Fibroblast of skin of back (primary cell): ENCODE results near the gene ZNF296.
A peak's percentile ranks its signal among the peaks of the same experiment; 100 is the strongest.

ENCODE experiments used
- DNase-seq: peaks from one replicate; pipeline ENCODE4 v3.0.0-alpha.2; 2013

The ZNF296 gene

DNA sequence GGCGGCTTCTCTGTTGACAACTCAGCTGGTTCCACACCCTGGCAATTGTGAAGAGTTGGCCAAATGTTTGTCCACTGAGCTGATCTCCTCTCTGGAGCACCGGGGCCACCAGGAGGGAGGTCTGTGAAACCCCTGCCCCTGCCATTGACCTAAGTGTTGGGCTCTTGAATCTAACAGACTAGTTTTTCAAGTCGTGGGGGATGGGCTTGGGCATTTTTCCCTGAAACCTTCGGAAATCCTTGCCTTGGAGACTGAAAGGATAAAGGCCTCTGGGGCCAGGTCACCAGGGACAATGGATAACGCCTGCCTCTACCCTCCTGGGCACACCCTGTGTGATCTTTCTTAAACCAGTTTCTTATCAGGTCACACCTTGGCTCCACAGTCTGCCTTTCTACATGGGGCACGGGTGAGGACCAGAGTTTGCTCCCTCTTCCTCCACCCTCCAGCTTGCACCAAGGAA is 3.7 kb upstream of the ZNF296 start:
- no peak for DNase-seq

DNA sequence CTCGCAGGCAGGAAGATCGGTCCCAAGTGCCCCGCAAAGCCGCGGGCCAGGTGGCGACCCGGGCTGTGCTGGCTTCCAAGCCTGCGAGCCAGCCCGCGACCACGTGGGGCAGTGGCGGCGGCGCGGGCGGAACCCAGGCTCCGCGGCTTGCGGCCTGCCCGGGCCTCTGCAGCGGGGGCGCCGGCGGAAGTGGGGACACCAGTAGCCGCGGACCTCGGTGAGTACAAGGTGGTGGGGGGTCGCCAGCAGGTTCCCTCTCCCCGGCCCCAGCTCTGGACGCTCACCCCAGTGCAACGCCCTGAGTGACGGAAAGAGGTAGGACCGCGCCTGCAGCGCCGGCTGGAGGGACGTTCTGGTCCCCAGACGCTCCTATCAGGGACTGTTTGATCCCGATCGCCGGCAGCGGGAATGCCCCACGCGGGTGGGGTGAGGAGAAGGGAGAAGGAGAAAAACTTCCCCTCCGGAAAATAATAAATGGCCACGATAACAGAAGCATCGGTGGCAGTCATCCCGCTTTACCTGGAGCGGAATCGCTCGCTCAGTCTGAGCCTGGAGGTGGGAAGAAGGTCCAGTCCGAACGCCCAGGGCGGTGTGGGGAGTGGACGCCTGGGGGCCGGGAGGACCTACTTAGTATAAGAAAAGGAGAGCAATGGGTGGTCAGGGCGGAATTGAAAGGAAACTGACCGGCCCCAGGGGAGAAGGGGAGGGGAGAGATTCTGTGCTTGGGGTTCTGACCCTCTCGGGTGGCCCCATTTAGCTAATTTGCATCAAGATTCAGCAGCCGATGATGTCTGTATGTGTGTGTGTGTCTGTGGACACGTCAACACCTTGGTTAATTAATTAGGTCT is 3.0 kb upstream of the ZNF296 start, which contains the start of gene GEMIN7:
Gene GEMIN7 (plus strand): TSS at position 198 of the 848 bp plus-strand sequence. CDS start 10,855 bp downstream, outside the sequence.
- peak; percentile 74 for DNase-seq

DNA sequence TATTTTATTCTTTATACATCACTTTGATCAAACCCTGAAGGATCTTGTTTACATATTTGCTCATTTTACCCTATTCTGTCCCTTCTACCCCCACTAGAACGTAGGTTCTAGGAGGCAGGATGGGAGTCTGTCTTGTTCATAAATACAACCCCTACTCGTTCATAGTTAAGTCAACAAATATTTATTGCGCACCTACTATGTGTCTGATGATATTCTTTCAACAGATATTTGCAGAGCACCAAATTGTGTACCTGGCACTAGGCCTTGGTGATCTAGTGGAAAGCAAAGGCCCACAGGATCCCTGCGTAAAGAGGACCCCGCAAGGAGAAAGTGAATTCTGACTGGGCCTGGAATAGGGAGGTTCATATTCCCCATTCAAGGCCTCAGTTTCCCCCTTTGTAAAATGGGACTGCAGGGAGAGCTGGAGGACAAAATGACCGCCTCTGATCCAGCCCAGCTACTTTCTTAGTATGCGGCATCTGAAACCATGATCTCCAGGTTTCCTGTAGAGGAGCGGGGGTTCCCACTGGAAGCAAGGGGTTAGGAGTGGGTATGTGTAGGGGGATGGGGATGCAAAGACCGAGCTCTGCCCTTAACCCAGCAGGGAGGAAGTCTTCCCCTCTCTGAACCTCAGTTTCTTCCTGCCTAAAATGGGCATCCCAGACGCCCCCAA is 2.2 kb upstream of the ZNF296 start:
- DNase-seq = no peak

DNA sequence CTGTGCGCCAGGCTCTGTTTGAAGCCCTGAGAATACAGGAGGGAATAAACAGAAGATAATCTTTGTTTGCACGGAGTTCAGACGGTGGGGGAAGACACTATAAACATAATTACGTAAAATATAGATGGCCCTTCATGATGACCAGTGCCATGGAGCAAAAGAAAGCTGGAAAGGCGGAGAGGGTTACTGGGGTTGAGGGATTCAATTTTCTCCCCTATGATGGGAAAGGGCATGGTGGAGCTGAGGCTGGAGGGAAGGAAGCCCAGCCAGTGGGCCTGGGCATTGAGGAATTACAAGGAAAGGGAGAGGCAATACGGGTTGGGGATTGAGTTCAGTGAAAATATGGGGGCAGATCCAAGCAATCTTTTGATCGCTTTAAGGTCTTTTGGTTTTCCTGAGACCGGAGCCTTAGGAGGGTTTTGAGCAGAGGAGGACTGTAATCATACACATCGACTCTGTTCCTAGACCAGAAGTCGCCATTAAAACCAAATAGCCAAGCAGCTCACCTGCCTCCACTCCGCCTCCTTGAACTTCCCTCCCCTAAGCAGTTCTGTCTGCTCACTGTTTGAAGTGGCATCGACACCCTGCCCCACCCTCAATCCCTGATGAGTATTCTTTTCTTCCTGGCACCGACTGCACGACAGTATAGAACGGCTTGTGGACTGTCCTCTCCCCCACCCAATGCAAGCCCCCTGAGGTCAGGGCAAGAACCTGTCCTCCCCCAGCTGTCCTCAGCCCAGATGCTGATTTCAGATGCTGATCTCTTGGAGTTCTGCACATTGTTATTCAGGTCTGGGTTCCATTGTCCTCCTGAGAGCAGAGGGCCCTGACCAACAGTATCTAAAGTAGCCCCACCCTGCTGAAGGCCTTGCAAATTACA is 813 bp upstream of the ZNF296 start:
- DNase-seq = no peak

DNA sequence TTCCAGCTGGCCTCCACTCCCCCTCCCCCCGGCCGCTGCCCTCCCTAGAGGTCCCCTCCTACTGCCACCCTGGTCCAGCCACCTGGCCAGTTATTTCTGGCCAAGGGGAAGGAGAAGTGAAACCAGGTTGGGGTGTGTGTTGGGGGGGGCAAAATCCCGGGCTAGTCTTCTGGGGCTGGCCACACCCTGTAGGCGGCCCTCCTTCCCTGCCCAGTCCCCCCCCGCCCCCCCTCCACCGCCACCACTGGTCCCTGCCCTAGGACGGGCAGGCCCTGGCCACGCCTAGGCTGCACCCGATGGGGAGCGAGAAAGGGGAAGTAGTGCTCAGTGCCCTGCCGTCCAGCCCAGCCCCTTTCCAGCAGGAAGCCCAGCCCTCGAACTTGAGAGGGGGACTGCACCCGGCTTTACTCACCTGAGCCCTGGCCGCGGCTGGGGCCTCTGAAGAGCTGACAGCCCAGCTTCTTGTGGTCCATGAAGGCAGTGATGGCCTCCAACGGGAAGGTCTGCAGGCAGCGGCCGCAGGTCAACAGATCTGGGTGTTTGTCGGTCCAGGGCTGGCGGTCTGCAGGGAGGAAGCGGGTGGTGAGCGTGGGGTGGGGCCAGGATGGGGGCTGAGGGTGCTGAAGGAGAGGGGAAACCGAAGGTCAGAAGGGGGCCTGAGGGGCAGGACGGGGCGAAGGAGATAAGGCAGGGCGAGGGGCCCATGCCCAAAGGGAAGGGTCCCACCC is 813 bp downstream of the ZNF296 start:
- DNase-seq = peak; percentile 33

DNA sequence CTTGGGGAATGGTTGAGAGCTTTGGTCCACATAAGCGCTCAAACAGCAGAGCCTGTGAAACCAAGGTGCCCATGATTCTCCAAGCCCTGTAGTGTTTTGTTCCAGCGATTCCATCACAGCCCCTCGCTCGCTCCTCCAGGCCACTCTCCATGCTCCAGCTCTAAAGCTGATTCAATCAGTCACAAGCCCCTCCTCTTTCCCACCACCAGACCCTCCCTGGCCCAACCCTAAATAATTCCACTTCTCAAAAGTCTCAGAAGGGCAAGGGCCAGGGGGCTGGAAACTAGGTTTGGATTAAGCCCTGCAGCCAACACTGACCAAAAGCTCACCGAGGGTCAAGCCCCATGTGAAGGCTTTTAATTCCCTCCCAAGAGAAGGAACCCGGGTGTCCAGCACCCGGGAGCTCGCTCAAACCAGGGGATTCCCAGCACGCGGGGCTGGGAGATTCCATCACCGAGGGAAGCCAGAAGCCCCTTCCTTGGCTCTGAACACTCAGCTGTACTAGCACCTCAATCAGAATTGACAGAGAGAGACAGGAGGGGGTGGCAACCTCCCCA is 1.5 kb downstream of the ZNF296 start:
- no peak for DNase-seq

DNA sequence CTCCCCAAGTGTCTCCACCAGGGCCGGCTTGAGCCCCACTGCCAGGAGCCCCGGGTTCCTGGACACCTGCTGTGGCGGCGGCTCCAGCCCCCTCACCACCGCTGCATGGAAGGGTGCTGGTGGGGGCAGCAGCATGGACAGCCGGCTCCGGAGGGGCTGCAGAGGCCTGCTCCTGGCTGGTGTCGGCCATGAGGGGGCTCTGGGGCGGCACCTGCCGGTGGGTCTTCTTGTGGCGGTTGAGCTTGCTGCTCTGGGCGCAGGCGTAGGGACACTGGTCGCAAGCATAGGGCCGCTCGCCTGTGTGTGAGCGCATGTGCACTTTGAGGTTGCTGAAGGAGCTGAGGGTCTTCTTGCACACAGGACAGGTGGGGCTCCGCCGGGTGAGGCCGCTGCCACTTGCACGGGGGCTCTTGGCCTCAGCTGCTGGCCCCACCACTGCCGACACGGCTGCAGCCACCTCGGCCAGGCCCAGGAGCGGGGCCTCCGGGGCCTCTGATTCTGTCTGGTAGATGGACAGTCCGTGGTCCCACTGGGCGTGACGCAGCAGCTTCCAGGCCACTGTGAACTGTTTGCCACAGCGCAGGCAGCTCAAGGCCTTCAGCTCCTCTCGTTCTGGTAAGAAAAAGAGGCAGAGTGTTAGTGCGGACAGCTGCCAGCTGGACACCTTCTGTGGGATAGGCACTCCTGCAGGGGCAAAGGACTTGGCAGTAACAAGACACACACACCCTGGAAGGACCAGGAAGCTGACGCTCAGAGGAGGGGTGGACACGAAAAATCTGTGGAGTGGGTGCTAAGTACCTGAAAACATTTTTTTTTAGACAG is 4.1 kb downstream of the ZNF296 start:
- no peak for DNase-seq

DNA sequence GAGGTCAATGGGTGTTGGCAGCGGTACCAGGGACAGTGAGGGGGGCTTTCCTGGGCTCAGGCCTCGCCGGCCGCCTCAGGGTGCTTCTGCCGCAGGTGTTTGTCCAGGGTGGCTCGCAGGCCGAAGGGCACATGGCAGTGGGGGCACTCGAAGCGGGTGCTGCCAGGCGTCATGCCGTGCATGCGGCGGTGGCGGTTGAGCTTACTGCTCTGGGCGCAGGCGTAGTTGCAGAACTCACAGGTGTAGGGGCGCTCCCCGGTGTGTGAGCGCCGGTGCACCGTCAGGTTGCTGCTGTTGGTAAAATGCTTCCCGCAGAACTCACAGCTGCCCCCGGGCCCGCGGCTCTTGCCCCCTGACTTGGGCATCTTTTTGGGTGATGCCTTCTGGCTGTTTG is 4.7 kb downstream of the ZNF296 start:
- no peak for DNase-seq

DNA sequence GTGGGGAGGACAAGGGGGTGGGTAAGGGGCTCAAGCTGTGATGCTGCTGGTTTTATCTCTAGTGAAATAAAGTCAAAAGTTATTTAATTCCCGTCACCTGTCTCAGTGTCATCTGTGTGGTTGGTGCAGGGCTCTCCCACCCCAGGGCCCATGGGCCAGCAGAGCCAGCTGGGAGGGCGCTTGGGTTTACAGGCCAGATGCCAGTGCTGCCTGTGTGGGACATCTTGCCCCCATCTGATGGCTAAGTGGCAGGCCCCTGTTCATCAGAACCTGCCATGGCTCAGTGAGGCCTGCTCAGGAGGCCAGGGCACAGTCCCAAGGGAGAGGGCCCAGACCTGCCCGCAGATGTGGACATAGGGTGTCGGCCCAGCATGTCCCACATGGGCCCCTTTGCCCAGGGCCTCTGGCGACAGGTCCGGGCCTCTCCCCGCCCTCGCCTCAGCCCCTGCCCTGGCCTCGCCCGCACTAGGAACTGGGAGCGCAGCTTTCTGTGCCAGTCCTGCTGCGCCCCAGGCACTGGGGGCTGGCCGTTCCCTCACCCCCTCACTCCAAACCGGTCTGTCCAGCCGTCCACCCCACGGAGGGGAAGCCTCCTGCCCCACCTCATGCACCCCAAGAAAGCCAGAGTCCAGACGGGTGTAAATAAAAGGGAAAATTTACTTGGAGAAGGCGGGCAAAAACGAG is 5.3 kb downstream of the ZNF296 start:
- DNase-seq = no peak

DNA sequence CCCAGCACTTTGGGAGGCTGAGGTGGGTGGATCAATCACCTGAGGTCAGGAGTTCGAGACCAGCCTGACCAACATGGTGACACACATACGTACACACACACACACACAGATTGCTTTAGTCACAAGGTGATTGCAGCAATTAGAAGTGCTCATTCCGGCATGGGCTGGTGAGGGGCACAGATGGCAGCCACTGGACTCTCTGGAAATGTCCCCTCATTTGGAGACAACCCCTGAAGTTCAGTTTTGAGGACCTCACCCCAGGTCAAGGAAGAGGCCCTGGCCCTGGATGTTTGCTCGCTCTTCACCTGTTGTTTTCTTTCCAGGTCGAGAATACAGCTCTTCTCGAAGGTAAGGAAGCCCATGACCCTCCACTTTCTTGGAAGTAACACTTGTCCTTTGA is 6.1 kb downstream of the ZNF296 start:
- DNase-seq = no peak

DNA sequence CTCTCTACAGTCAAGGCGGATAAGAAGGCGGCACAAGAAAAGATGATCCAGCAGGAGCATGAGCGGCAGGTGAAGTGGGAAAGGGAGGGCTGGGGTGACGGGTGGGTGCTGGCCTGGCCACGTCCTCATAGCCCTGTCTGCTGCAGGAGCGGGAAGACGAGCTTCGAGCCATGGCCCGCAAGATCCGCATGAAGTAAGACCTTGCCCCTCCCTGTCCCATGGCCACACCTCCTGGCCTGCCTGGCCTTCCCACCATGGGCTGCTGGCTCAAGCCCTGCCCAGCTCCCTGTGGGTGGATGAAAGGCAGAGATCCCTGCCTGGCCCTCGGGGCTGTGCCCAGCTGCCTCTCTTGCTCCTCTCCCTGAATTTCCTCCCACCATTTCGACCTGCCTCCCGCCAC is 7.2 kb downstream of the ZNF296 start:
- no peak for DNase-seq

DNA sequence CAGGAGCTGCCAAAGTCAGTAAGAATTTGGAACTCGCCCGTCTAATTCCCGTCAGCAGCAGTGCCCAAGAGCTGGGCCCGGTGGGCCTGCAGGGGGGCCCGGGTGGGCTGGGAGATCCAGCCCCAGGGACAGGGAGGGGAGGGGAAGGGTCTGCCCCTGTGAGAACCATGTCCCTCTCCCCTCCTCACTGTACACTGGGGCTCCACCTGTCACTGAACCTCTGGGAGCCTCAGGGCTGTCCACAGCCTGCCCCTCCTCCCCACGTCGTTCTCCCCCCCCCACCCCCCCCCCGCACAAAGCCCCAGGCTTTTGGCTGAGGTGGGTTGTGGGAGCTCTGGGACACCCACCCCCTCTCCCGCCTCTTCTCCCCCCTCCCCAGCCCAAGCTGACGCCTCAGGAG is 8.2 kb downstream of the ZNF296 start:
- no peak for DNase-seq

DNA sequence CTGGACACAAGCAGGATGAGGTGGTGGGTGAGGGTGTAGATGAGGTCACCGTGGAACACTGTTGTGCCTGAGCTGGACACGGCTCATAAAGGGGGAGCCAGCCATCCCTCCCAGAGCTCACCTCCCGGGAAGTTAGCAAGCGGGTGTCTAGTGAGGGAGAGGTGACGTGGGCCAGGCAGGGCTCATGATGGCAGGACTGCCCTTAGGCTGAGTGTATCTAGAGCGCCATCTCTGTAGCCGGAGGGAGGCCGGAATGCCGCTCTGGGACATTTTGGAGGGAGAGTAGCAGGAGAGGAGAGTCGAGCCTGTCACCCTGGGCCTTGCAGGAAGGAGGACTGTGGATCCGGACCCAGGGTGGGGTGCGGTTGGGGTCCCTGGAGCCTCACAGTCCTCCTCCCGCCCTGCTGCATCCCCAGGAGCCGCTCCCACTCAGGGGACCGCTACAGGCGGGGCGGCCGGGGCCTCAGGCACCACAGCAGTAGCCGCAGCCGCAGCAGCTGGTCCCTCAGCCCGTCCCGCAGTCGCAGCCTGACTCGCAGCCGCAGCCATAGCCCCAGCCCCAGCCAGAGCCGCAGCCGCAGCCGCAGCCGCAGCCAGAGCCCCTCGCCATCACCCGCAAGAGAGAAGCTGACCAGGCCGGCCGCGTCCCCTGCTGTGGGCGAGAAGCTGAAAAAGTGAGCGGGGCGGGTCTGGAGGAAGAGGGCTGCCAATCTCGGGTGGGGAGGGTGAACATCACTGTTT is 9.2 kb downstream of the ZNF296 start:
- DNase-seq = no peak

DNA sequence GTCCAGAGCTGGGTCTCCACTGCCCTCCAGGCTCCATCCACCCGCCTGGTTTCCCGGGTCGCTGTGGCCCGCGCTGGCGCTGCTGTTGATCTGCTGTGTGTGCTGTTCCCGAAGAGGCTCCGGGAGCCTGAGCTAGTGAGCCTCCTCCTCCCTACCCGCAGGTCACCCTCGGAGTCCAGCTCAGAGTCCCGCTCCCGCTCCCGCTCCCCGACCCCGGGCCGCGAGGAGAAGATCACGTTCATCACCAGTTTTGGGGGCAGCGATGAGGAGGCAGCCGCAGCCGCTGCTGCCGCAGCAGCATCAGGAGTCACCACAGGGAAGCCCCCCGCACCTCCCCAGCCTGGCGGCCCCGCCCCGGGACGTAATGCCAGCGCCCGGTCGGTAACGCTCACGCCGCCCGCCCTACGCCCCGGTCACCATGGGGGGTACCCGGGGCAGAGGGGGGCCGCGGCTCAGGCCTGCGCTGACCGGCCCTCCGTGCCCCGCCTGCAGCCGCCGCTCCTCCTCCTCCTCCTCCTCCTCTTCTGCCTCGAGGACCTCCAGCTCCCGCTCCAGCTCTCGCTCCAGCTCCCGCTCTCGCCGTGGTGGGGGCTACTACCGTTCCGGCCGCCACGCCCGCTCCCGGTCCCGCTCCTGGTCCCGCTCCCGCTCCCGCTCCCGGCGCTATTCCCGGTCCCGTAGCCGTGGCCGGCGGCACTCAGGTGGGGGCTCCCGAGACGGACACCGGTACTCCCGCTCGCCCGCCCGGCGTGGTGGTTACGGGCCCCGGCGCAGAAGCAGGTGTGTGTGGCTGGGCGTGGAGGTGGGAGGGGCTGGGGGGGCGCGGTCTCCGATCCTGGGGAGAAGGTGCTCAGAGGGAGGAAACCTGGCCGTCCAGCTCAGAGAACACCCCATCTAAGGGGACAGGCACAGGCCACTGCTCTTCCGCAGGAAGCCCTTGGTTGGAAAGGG is 12.2 kb downstream of the ZNF296 start:
- no peak for DNase-seq

DNA sequence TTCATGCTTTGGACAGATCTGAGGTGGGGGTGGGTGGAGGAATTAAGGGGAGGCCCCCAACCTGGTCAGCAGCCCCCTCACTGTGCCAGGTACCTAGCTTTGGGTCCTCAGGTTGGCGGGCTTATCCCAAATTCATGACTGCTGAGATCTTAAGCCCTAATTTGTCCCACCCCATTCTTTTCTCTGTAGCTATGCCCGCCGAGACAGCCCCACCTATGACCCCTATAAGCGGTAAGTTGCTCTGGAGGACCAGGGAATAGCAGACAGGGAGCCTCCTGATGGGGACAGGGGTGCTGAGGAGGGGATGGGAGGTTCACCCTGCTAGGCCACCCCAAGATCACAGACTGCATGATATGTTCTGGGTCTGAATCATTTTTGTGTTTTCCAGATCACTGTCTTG is 14.3 kb downstream of the ZNF296 start:
- DNase-seq = no peak

DNA sequence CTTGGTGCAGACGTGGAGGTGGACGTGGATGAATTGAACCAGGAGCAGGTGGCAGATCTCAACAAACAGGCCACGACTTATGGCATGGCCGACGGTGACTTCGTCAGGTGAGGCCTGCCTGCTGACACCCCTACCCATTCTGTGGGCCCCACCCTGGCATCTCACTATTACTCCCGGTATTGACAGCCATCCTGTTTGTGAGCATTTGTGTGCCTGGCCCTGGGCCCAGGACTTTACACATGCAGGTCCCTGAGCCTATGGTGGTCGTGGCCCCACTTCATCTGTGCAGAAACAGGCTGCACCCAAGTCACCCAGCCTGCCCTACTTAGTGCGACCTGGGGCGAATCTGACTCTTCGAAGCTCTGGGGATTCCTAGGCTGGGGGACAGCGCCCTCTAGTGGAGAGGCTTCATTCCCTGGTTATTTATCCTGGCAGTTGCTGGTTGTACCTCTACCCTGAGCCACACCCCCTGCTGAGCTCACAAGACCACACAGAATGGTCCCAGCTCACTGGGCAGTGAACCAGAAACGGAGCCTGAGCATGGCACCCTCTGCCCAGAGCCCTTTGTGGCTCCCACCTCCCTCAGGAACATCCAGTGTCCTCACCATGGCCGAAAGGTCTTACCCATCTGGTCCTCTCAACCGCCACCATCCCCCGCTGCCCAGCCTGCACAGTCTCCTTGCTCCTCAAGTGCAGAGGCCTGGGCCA is 16.9 kb downstream of the ZNF296 start:
- peak; percentile 72 for DNase-seq

DNA sequence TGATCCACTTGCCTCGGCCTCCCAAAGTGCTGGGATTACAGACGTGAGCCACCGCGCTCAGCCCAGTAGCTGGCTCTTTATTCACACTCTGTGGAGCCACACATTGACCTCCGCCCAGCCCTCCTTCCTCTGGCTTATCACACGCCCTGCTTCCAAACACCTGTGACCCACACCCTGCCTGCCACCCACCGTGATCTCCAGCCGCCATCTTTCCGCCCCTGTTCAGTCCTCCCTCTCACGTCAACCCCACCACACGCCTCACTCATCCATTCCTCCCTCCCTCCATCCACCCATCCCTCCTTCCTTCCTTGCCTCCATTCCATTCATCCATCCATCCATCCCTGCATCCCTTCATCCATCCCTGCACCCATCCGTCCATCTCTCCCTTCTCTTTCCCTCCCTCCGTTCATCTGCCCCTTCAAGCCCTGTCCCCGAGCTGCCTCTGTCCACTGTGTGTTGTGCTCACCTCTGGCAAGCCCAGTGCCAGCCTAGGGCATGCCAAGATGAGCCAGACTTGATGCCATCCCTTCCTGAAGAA is 17.6 kb downstream of the ZNF296 start:
- no peak for DNase-seq
